Astrocyte (in vitro differentiated cells and primary cell): ENCODE data around the gene STIM1. TPM values are rescaled to one million over a fixed set of nuclear protein-coding genes. Genes with fewer than 3 reads are reported as not detected.

ENCODE experiments used
- DNase-seq: peaks from one replicate; pipeline ENCODE4 v3.0.0-alpha.2; 2010; ENCODE audit warnings: low read depth
- FAIRE-seq: peaks from 2 replicates; lab custom pipeline; 2011; peaks lifted over from hg19 to GRCh38; lab: Jason Lieb, UNC
- H2AFZ ChIP-seq: 2 replicates; pipeline ENCODE4 v1.6.0; 2012; ENCODE audit warnings: low read depth, low read length, inconsistent platforms
- H3K27ac ChIP-seq: 2 replicates; pipeline ENCODE4 v1.5.1; 2011; ENCODE audit warnings: low read depth, low read length, inconsistent platforms
- H3K27me3 ChIP-seq: 2 replicates; pipeline ENCODE4 v1.6.0; 2011; ENCODE audit warnings: low read length, inconsistent platforms; ENCODE audit not compliant: insufficient read depth
- H3K36me3 ChIP-seq: 2 replicates; pipeline ENCODE4 v1.5.1; 2011; ENCODE audit warnings: low read length, inconsistent platforms; ENCODE audit not compliant: insufficient read depth
- H3K4me1 ChIP-seq: 2 replicates; pipeline ENCODE4 v1.5.1; 2011; ENCODE audit warnings: low read length, inconsistent platforms; ENCODE audit not compliant: insufficient read depth
- H3K4me2 ChIP-seq: 2 replicates; pipeline ENCODE4 v1.6.0; 2012; ENCODE audit warnings: low read length, inconsistent platforms
- H3K4me3 ChIP-seq: 2 replicates; pipeline ENCODE4 v1.5.1; 2011; ENCODE audit warnings: low read depth, mild to moderate bottlenecking, low read length, inconsistent platforms; ENCODE audit not compliant: insufficient read depth
- H3K79me2 ChIP-seq: 2 replicates; pipeline ENCODE4 v1.6.0; 2012; ENCODE audit warnings: mild to moderate bottlenecking, low read length, inconsistent platforms; ENCODE audit not compliant: insufficient read depth
- H3K9ac ChIP-seq: 2 replicates; pipeline ENCODE4 v1.6.0; 2012; ENCODE audit warnings: mild to moderate bottlenecking, low read length, inconsistent platforms
- H3K9me3 ChIP-seq: 2 replicates; pipeline ENCODE4 v1.5.1; 2012; ENCODE audit warnings: low read depth, mild to moderate bottlenecking, low read length, inconsistent platforms; ENCODE audit not compliant: insufficient read depth
- H4K20me1 ChIP-seq: 2 replicates; pipeline ENCODE4 v1.6.0; 2012; ENCODE audit warnings: low read length, inconsistent platforms; ENCODE audit not compliant: insufficient read depth
- H3K27ac Mint-ChIP-seq: one replicate; pipeline ENCODE4 v1.8.0; 2021; ENCODE audit warnings: mild to moderate bottlenecking, mixed read lengths; ENCODE audit not compliant: unreplicated experiment
- H3K27me3 Mint-ChIP-seq: one replicate; pipeline ENCODE4 v1.8.0; 2021; ENCODE audit warnings: low read depth, mixed read lengths; ENCODE audit not compliant: unreplicated experiment
- H3K36me3 Mint-ChIP-seq: one replicate; pipeline ENCODE4 v1.8.0; 2021; ENCODE audit warnings: low read depth, mixed read lengths; ENCODE audit not compliant: unreplicated experiment
- H3K4me1 Mint-ChIP-seq: one replicate; pipeline ENCODE4 v1.8.0; 2021; ENCODE audit warnings: low read depth, mixed read lengths; ENCODE audit not compliant: unreplicated experiment
- H3K4me3 Mint-ChIP-seq: one replicate; pipeline ENCODE4 v1.8.0; 2021; ENCODE audit warnings: mild to moderate bottlenecking, moderate library complexity, mixed read lengths; ENCODE audit not compliant: unreplicated experiment
- H3K9me3 Mint-ChIP-seq: one replicate; pipeline ENCODE4 v1.8.0; 2021; ENCODE audit warnings: mild to moderate bottlenecking, mixed read lengths; ENCODE audit not compliant: unreplicated experiment
- CTCF ChIP-seq: IDR thresholded peaks from 2 replicates; pipeline ENCODE4 v1.5.1; 2011; ENCODE audit warnings: low read depth, mild to moderate bottlenecking, inconsistent platforms, low read length, moderate library complexity; ENCODE audit not compliant: insufficient read depth
- EZH2 ChIP-seq: IDR thresholded peaks from 2 replicates; pipeline ENCODE4 v1.6.1; 2012; ENCODE audit warnings: mild to moderate bottlenecking, low read length, inconsistent platforms; ENCODE audit not compliant: insufficient read depth
- total RNA-seq: library from RNA; stranded (reverse); gene quantifications from 2 replicates; pipeline ENCODE4 v1.2.1, GENCODE V29; 2021

STIM1 gene
- total RNA-seq, 1 donor from 2014 or later = 42.9 TPM

GRCh38 chr11:4115128-4115527 lies 259.7 kb downstream of the STIM1 start:
- DNase-seq = no peak
- Histone ChIP-seq H3K36me3 (peaks cover 19% of the 10 kb centered on the region), H3K27ac (no peak overlapping the region), H3K4me3 (no peak overlapping the region), H3K9me3 (no peaks in the 10 kb centered on the region), H3K4me2 (no peak overlapping the region), H3K79me2 (no peaks in the 10 kb centered on the region), H2AFZ (no peak overlapping the region), H3K4me1 (peaks cover 8% of the 10 kb centered on the region), H4K20me1 (no peaks in the 10 kb centered on the region), H3K9ac (no peak overlapping the region), H3K27me3 (no peaks in the 10 kb centered on the region)
- Mint-ChIP-seq H3K36me3 (peaks cover 4% of the 10 kb centered on the region), H3K4me1 (peaks cover 11% of the 10 kb centered on the region), H3K27me3 (no peaks in the 10 kb centered on the region), H3K9me3 (no peaks in the 10 kb centered on the region), H3K27ac (no peak overlapping the region), H3K4me3 (no peak overlapping the region)
- no peak for FAIRE-seq
- TF ChIP-seq EZH2 (no peak), CTCF (no peak)

GRCh38 chr11:4118107-4118506 lies 262.6 kb downstream of the STIM1 start:
- Mint-ChIP-seq H3K27me3 (no peaks in the 10 kb centered on the region), H3K9me3 (no peaks in the 10 kb centered on the region), H3K4me3 (no peak overlapping the region), H3K4me1 (peaks cover 11% of the 10 kb centered on the region), H3K27ac (peak overlapping the region; percentile 54), H3K36me3 (peaks cover 4% of the 10 kb centered on the region)
- DNase-seq = peak; percentile 50
- peak; percentile 73 for FAIRE-seq
- H3K27ac ChIP-seq = peak overlapping the region; percentile 53
- no peaks in the 10 kb centered on the region for H4K20me1 ChIP-seq
- H3K4me3 ChIP-seq = no peak overlapping the region
- no peaks in the 10 kb centered on the region for H3K27me3 ChIP-seq
- no peak overlapping the region for H2AFZ ChIP-seq
- peaks cover 8% of the 10 kb centered on the region for H3K4me1 ChIP-seq
- TF ChIP-seq CTCF (no peak), EZH2 (no peak)
- H3K4me2 ChIP-seq = peak overlapping the region; percentile 38
- H3K9ac ChIP-seq = peak overlapping the region; percentile 56
- H3K36me3 ChIP-seq = peaks cover 33% of the 10 kb centered on the region
- H3K79me2 ChIP-seq = no peaks in the 10 kb centered on the region
- H3K9me3 ChIP-seq = no peaks in the 10 kb centered on the region

GRCh38 chr11:4123218-4123617 lies 267.8 kb downstream of the STIM1 start:
- H3K36me3 ChIP-seq = peaks cover 52% of the 10 kb centered on the region
- no peak for FAIRE-seq
- TF ChIP-seq EZH2 (no peak), CTCF (no peak)

More at GRCh38 chr11:4123218-4123617, 267.8 kb downstream of the STIM1 start:
- no peak for DNase-seq
- Mint-ChIP-seq H3K4me1 (peaks cover 6% of the 10 kb centered on the region), H3K36me3 (no peaks in the 10 kb centered on the region), H3K27ac (no peak overlapping the region), H3K9me3 (peaks cover 2% of the 10 kb centered on the region), H3K4me3 (no peak overlapping the region), H3K27me3 (no peaks in the 10 kb centered on the region)
- Histone ChIP-seq H2AFZ (no peak overlapping the region), H3K9ac (no peak overlapping the region), H3K79me2 (no peaks in the 10 kb centered on the region), H3K4me1 (peaks cover 6% of the 10 kb centered on the region), H3K27ac (no peak overlapping the region), H3K4me2 (no peak overlapping the region), H3K27me3 (no peaks in the 10 kb centered on the region), H3K9me3 (no peaks in the 10 kb centered on the region), H4K20me1 (no peaks in the 10 kb centered on the region), H3K4me3 (no peak overlapping the region)
